Fibroblast of skin of abdomen (primary cell): ENCODE measurements around the gene ZG16.
A peak's percentile ranks its signal among the peaks of the same experiment; 100 is the strongest.

Source experiments
- DNase-seq: peaks from one replicate; pipeline ENCODE4 v3.0.0-alpha.2; 2013

Gene ZG16

GRCh38 chr16:29809850-29810698 is 32.0 kb downstream of the ZG16 start:
- no peak for DNase-seq

- no peak for DNase-seq
Observed at GRCh38 chr16:29810699-29811169, 32.7 kb downstream of the ZG16 start.

GRCh38 chr16:29811170-29811895 is 33.3 kb downstream of the ZG16 start:
- DNase-seq, result peak; percentile 97

- DNase-seq, result peak; percentile 61
Observed at GRCh38 chr16:29811896-29812665, 34.0 kb downstream of the ZG16 start, which contains the start of gene PRRT2. Gene PRRT2, plus strand, starts transcription at chr16:29812193. Its CDS starts 862 bp downstream, at chr16:29813055.

- no peak for DNase-seq
Observed at GRCh38 chr16:29812754-29813643, 34.9 kb downstream of the ZG16 start.

- DNase-seq, result no peak
Observed at GRCh38 chr16:29813644-29814562, 35.8 kb downstream of the ZG16 start.

- DNase-seq, result no peak
Observed at GRCh38 chr16:29814592-29814991, 36.5 kb downstream of the ZG16 start.

- no peak for DNase-seq
Observed at GRCh38 chr16:29815032-29815721, 37.1 kb downstream of the ZG16 start.

- peak; percentile 100 for DNase-seq
Observed at GRCh38 chr16:29815793-29816693, 38.0 kb downstream of the ZG16 start, which contains the start of gene PAGR1. Gene PAGR1, plus strand, starts transcription at chr16:29816152. Its CDS starts 374 bp downstream, at chr16:29816526.

- peak; percentile 48 for DNase-seq
Observed at GRCh38 chr16:29816694-29817441, 38.8 kb downstream of the ZG16 start.

- DNase-seq, result no peak
Observed at GRCh38 chr16:29818082-29818481, 40.0 kb downstream of the ZG16 start.

GRCh38 chr16:29819506-29819905 is 41.5 kb downstream of the ZG16 start:
- no peak for DNase-seq

- DNase-seq, result peak; percentile 73
Observed at GRCh38 chr16:29820271-29820701, 42.2 kb downstream of the ZG16 start, which contains the start of gene MVP. Gene MVP, plus strand, starts transcription at chr16:29820462. Its CDS starts 10,088 bp downstream, at chr16:29830550.

GRCh38 chr16:29820730-29821642 is 42.9 kb downstream of the ZG16 start:
- no peak for DNase-seq

- peak; percentile 80 for DNase-seq
Observed at GRCh38 chr16:29821643-29822115, 43.6 kb downstream of the ZG16 start.

GRCh38 chr16:29824589-29825144 is 46.6 kb downstream of the ZG16 start:
- DNase-seq, result peak; percentile 80
